Cardiac muscle cell (in vitro differentiated cells and primary cell): ENCODE results near the gene DOCK2. TPM values are rescaled to one million over a fixed set of nuclear protein-coding genes. Genes with fewer than 3 reads are reported as not detected.
A peak's percentile ranks its signal among the peaks of the same experiment; 100 is the strongest.

Source experiments
- DNase-seq, 2 donors: peaks; one replicate each; pipeline versions ENCODE4 v3.0.0 to v3.0.0-alpha.2; 2010 to 2017; ENCODE audit warnings: low read depth in 1 of 2, low spot score in 1 of 2
- H3K27ac ChIP-seq: fragments of 200-600 bp; sonication (generic); 2 replicates; pipeline ENCODE4 v1.5.1; 2016
- H3K27me3 ChIP-seq: fragments of 200-600 bp; sonication (generic); 2 replicates; pipeline ENCODE4 v1.6.0; 2016; ENCODE audit warnings: control low read depth
- H3K36me3 ChIP-seq: fragments of 200-600 bp; sonication (generic); 2 replicates; pipeline ENCODE4 v1.5.1; 2016; ENCODE audit warnings: control low read depth
- H3K4me1 ChIP-seq: fragments of 200-600 bp; sonication (generic); 2 replicates; pipeline ENCODE4 v1.8.1; 2017; ENCODE audit warnings: low read depth, mild to moderate bottlenecking, mixed run types
- H3K4me3 ChIP-seq: fragments of 200-600 bp; sonication (generic); 2 replicates; pipeline ENCODE4 v1.5.1; 2016; ENCODE audit warnings: mild to moderate bottlenecking
- H3K9me3 ChIP-seq: fragments of 200-600 bp; sonication (generic); 2 replicates; pipeline ENCODE4 v1.5.1; 2017; ENCODE audit warnings: low read depth, mild to moderate bottlenecking, control low read depth
- polyA plus RNA-seq: library from polyadenylated mRNA; unstranded; fragments of >200 nt; fragmentation: Nextera tagmentation; extraction: Ambion mirVana; gene quantifications from 2 replicates; pipeline ENCODE4 v1.2.1, GENCODE V29; 2016
- total RNA-seq: library from RNA; depleted of rRNA; stranded (reverse); fragments of >200 nt; gene quantifications from 2 replicates; pipeline ENCODE4 v1.2.3, GENCODE V29; 2016
- TF ChIP-seq, protein P1 (sequence below): IDR thresholded peaks from 2 replicates; pipeline ENCODE4 v1.5.1; 2012; ENCODE audit warnings: low read depth, mild to moderate bottlenecking, low read length

The DOCK2 gene
- total and polyA plus RNA-seq, 2 experiments from 2014 or later = 3.3 to 6.5 TPM

DNA sequence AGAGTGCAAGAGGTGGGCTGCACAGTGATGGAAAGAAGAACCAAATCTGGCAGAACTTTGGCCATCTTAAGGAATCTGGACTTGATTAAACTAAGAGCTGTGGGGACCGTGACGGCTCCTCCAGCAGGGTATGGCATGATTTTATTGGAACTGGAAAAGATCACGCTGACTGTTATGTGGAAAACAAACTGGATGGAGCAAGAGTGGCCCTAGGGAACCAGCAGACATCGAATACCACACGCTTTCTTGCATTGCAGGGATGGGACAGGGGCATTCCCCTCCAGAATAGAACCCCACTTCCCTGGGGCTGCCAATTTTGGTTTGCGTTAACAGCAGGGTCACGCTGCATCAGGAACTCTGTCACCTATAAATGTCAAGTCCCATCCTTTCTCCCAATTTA, 304.5 kb downstream of the DOCK2 start:
- no peaks in the 10 kb centered on the region for H3K36me3 ChIP-seq
- no peaks in the 10 kb centered on the region for H3K27me3 ChIP-seq
- H3K4me1 ChIP-seq = peaks cover 8% of the 10 kb centered on the region
- H3K4me3 ChIP-seq = no peak overlapping the region
- H3K27ac ChIP-seq = no peak overlapping the region
- no peaks in the 10 kb centered on the region for H3K9me3 ChIP-seq
- TF ChIP-seq, protein P1, sequence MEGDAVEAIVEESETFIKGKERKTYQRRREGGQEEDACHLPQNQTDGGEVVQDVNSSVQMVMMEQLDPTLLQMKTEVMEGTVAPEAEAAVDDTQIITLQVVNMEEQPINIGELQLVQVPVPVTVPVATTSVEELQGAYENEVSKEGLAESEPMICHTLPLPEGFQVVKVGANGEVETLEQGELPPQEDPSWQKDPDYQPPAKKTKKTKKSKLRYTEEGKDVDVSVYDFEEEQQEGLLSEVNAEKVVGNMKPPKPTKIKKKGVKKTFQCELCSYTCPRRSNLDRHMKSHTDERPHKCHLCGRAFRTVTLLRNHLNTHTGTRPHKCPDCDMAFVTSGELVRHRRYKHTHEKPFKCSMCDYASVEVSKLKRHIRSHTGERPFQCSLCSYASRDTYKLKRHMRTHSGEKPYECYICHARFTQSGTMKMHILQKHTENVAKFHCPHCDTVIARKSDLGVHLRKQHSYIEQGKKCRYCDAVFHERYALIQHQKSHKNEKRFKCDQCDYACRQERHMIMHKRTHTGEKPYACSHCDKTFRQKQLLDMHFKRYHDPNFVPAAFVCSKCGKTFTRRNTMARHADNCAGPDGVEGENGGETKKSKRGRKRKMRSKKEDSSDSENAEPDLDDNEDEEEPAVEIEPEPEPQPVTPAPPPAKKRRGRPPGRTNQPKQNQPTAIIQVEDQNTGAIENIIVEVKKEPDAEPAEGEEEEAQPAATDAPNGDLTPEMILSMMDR = no peak
- no peak for DNase-seq

DNA sequence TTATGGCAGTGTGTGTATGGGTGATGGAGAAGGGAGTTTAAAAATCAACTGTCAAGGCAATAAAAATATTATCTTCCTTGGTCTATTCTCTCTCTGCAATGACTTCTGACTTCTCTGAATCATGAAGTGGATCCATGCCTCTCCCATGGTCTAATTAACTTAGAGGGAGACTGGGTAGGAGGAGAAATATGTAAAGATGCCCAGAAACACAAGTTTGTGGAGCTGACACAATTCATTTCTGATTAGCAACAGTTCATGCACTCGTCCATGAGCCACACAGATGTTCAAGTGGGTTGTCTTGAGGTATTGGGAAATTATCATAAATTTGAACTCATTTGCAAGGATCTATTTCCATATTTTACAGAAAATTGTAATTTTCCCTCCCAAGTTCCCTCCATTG, 305.1 kb downstream of the DOCK2 start:
- no peak for DNase-seq

DNA sequence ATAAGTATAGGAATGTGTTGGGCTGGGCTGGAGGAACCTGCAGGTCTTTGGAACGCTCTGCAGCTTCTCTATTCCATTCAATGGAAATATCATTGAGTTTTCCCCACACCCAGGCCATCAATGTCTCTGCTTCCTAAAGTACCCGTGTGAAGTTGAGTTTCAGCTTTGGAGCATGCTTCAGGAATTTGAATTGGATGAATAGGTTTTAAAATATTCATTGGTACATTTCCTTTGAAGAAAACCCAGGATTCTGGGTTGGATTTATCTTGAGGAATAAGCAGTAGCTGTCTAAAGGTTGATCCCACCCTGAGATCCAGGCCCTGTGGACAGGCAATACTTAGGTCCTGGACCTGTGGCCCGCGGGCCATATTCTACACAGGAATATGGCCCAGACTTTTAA, 306.0 kb downstream of the DOCK2 start:
- Histone ChIP-seq H3K27ac (no peak overlapping the region), H3K9me3 (no peaks in the 10 kb centered on the region), H3K4me1 (peaks cover 17% of the 10 kb centered on the region), H3K36me3 (no peaks in the 10 kb centered on the region), H3K27me3 (no peaks in the 10 kb centered on the region), H3K4me3 (no peak overlapping the region)
- no peak for DNase-seq
- TF ChIP-seq, protein P1 = no peak

More for the DNA sequence above, 305.1 kb downstream of the DOCK2 start:
- Histone ChIP-seq H3K4me3 (no peak overlapping the region), H3K9me3 (no peaks in the 10 kb centered on the region), H3K36me3 (no peaks in the 10 kb centered on the region), H3K4me1 (peaks cover 14% of the 10 kb centered on the region), H3K27ac (no peak overlapping the region), H3K27me3 (no peaks in the 10 kb centered on the region)
- TF ChIP-seq, protein P1 = no peak

DNA sequence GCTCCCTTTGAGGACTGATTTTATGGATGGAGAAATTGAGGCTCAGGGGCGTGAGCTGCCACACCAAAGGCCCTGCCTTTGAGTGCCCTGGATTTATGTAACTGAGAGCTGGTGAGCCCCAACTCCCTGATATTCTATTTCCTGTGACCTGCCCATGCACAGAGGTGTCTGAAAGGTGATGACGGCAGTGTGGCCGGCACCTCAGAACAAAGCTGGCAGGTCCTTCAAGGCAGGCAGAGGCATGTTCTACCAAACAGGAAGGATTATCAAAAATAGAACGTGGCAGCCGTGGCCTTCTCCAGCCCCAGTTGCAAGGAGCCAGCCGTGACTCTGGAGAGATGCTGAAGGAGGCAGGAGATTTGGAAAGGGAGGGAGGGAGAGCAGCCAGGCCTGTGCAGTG, 307.0 kb downstream of the DOCK2 start:
- H3K4me3 ChIP-seq = no peak overlapping the region
- H3K27ac ChIP-seq = peak overlapping the region; percentile 31
- peak in 1 of 2 donors; percentile 78 for DNase-seq
- H3K36me3 ChIP-seq = no peaks in the 10 kb centered on the region
- no peaks in the 10 kb centered on the region for H3K27me3 ChIP-seq
- peaks cover 17% of the 10 kb centered on the region for H3K4me1 ChIP-seq
- TF ChIP-seq, protein P1 = no peak
- H3K9me3 ChIP-seq = no peaks in the 10 kb centered on the region

DNA sequence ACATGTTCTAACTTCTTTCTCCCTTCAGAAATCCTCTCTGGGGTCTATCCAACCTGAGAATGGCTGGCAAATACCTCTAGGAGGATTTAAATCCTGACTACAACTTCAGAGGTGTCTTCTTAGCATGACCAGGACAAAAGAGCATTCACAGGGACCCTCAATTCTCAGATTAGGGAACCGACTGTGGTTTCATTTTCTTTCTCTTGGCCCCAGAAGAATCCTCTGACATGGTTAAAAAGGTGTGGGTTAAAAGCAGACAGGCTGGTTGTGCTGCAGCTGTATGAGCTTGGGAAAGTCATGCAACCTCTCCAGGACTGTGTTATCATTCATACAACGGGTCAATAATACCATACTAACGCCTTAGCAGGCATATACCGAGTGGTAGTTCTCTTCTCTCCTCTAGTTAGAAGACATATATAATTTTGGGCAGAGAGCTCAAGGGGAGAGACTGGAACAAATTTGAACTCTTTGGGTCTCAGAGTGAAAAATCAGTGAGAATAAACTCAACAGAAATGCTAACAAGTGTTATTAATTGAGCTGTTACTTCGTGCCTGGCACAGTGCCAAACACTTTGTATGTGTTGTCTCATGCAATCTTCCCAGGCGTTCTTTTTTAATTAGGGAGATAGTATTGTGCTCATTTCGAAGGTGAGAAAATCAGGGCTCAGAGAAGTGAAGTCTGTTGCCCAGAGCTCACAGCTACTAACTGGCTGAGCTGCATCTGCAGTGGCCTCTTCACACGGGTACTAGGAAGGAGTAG, 308.0 kb downstream of the DOCK2 start:
- H3K4me3 ChIP-seq = no peak overlapping the region
- no peak overlapping the region for H3K27ac ChIP-seq

More for the DNA sequence above, 308.0 kb downstream of the DOCK2 start:
- TF ChIP-seq, protein P1 = no peak
- peaks cover 17% of the 10 kb centered on the region for H3K4me1 ChIP-seq
- H3K27me3 ChIP-seq = no peaks in the 10 kb centered on the region
- DNase-seq = no peak
- H3K36me3 ChIP-seq = no peaks in the 10 kb centered on the region
- no peaks in the 10 kb centered on the region for H3K9me3 ChIP-seq
